GM10266 (cell line): Measurements from ENCODE around the gene ITGA5.

Experiments used
- DNase-seq: peaks from one replicate; pipeline ENCODE4 v3.0.0; 2012; ENCODE audit errors: extremely low spot score
- CTCF ChIP-seq: IDR thresholded peaks from 2 replicates; pipeline ENCODE4 v1.5.1; 2012; ENCODE audit warnings: mild to moderate bottlenecking, low read depth; ENCODE audit not compliant: control insufficient read depth, insufficient read depth; ENCODE audit errors: missing control alignments

The ITGA5 gene

GRCh38 chr12:54425702-54426101 lies 6.6 kb upstream of the ITGA5 start:
- no peak for TF ChIP-seq CTCF
- no peak for DNase-seq

GRCh38 chr12:54424224-54424623 lies 5.2 kb upstream of the ITGA5 start:
- no peak for DNase-seq
- no peak for TF ChIP-seq CTCF

- no peak for TF ChIP-seq CTCF
- DNase-seq = no peak
Observed at GRCh38 chr12:54423816-54424150, 4.7 kb upstream of the ITGA5 start.

- no peak for TF ChIP-seq CTCF
Observed at GRCh38 chr12:54421879-54422250, 2.8 kb upstream of the ITGA5 start.

GRCh38 chr12:54421175-54421878 lies 2.3 kb upstream of the ITGA5 start:
- TF ChIP-seq CTCF = no peak
- DNase-seq = no peak

More at GRCh38 chr12:54421879-54422250, 2.8 kb upstream of the ITGA5 start:
- no peak for DNase-seq

- no peak for DNase-seq
- TF ChIP-seq CTCF = no peak
Observed at GRCh38 chr12:54420766-54421144, 1.7 kb upstream of the ITGA5 start.

GRCh38 chr12:54418441-54419087 lies 502 bp downstream of the ITGA5 start:
- DNase-seq = no peak
- TF ChIP-seq CTCF = no peak
